WTC11 (cell line): Measurements from ENCODE around the gene NAT9. TPM values are rescaled to one million over a fixed set of nuclear protein-coding genes. Genes with fewer than 3 reads are reported as not detected.

ENCODE experiments used
- ATAC-seq: fragments of 200-7000 bp; cut with Tn5 transposase; 2 replicates; pipeline ENCODE4 v1.10.0; 2021; ENCODE audit warnings: mild to moderate bottlenecking, moderate library complexity
- CTCF ChIA-PET: fragments of 300-600 bp; sonication (Branson Sonifier 250); formaldehyde crosslinking; loops from one replicate; lab custom pipeline; 2021; ENCODE audit warnings: antibody characterized with exemption; lab: Charles Lee
- POLR2A ChIA-PET: fragments of 350-600 bp; sonication (Branson Sonifier 250); formaldehyde crosslinking; loops from one replicate; lab custom pipeline; 2021; ENCODE audit warnings: antibody characterized with exemption; lab: Charles Lee
- DNase-seq: peaks from one replicate; pipeline ENCODE4 v3.0.0; 2021; ENCODE audit warnings: low spot score
- H3K27ac Mint-ChIP-seq: 2 replicates; pipeline ENCODE4 v1.8.0; 2021; ENCODE audit warnings: mixed read lengths
- H3K27me3 Mint-ChIP-seq: 2 replicates; pipeline ENCODE4 v1.8.0; 2021; ENCODE audit warnings: low read depth, mild to moderate bottlenecking, moderate library complexity, mixed read lengths
- H3K36me3 Mint-ChIP-seq: 2 replicates; pipeline ENCODE4 v1.8.0; 2021; ENCODE audit warnings: mixed read lengths
- H3K4me1 Mint-ChIP-seq: 2 replicates; pipeline ENCODE4 v1.8.0; 2022; ENCODE audit warnings: mixed read lengths
- H3K4me3 Mint-ChIP-seq: 2 replicates; pipeline ENCODE4 v1.8.0; 2021; ENCODE audit warnings: mild to moderate bottlenecking, moderate library complexity, mixed read lengths
- H3K9me3 Mint-ChIP-seq: 2 replicates; pipeline ENCODE4 v1.8.0; 2021; ENCODE audit warnings: mixed read lengths
- ATF3 ChIP-seq: sonication (generic); formaldehyde crosslinking; conservative IDR thresholded peaks from 2 replicates; pipeline ENCODE4 v1.8.1; 2022; ENCODE audit warnings: mild to moderate bottlenecking, missing genetic modification reagents
- CREB1 ChIP-seq: sonication (generic); formaldehyde crosslinking; IDR thresholded peaks from 2 replicates; pipeline ENCODE4 v1.8.0; 2023; ENCODE audit warnings: mild to moderate bottlenecking, missing genetic modification reagents
- ELF4 ChIP-seq: sonication (generic); formaldehyde crosslinking; IDR thresholded peaks from 2 replicates; pipeline ENCODE4 v1.8.1; 2022; ENCODE audit warnings: low read depth, mild to moderate bottlenecking, moderate library complexity, missing genetic modification reagents
- FOXJ3 ChIP-seq: sonication (generic); formaldehyde crosslinking; IDR thresholded peaks from 2 replicates; pipeline ENCODE4 v1.9.0; 2021; ENCODE audit warnings: missing genetic modification reagents, mild to moderate bottlenecking, borderline replicate concordance
- GABPB1 ChIP-seq: sonication (generic); formaldehyde crosslinking; IDR thresholded peaks from 2 replicates; pipeline ENCODE4 v1.8.1; 2023; ENCODE audit warnings: mild to moderate bottlenecking, missing genetic modification reagents
- HMGA2 ChIP-seq: fragments of 250-450 bp; sonication (Bioruptor Pico); IDR thresholded peaks from 2 replicates; pipeline ENCODE4 v1.4.0; 2021; ENCODE audit warnings: mild to moderate bottlenecking, moderate library complexity
- IRF2 ChIP-seq: sonication (generic); formaldehyde crosslinking; IDR thresholded peaks from 2 replicates; pipeline ENCODE4 v1.8.0; 2022; ENCODE audit warnings: low read depth, missing genetic modification reagents, borderline replicate concordance
- JAZF1 ChIP-seq: fragments of 250-450 bp; sonication (Bioruptor Pico); IDR thresholded peaks from 2 replicates; pipeline ENCODE4 v1.9.0; 2021; ENCODE audit warnings: moderate library complexity, mild to moderate bottlenecking, inconsistent platforms
- NFATC4 ChIP-seq: fragments of 250-450 bp; sonication (Bioruptor Pico); IDR thresholded peaks from 2 replicates; pipeline ENCODE4 v1.9.0; 2021; ENCODE audit warnings: mild to moderate bottlenecking
- NFYB ChIP-seq: sonication (generic); formaldehyde crosslinking; conservative IDR thresholded peaks from 2 replicates; pipeline ENCODE4 v1.8.0; 2022; ENCODE audit warnings: low read depth, missing genetic modification reagents
- NR1H2 ChIP-seq: sonication (generic); formaldehyde crosslinking; IDR thresholded peaks from 2 replicates; pipeline ENCODE4 v1.9.0; 2021; ENCODE audit warnings: mild to moderate bottlenecking, moderate library complexity, missing genetic modification reagents
- USF1 ChIP-seq: sonication (generic); formaldehyde crosslinking; IDR thresholded peaks from 2 replicates; pipeline ENCODE4 v1.8.0; 2022; ENCODE audit warnings: mild to moderate bottlenecking, missing genetic modification reagents
- ZNF138 ChIP-seq: sonication (generic); formaldehyde crosslinking; conservative IDR thresholded peaks from 2 replicates; pipeline ENCODE4 v1.8.1; 2022; ENCODE audit warnings: mild to moderate bottlenecking, moderate library complexity, missing genetic modification reagents
- ZNF232 ChIP-seq: sonication (generic); formaldehyde crosslinking; IDR thresholded peaks from 2 replicates; pipeline ENCODE4 v1.8.0; 2022; ENCODE audit warnings: mild to moderate bottlenecking, missing genetic modification reagents
- ZNF263 ChIP-seq: sonication (generic); formaldehyde crosslinking; IDR thresholded peaks from 2 replicates; pipeline ENCODE4 v1.8.1; 2022; ENCODE audit warnings: low read depth, mild to moderate bottlenecking, moderate library complexity, missing genetic modification reagents
- ZNF423 ChIP-seq: fragments of 250-450 bp; sonication (Bioruptor Pico); IDR thresholded peaks from 2 replicates; pipeline ENCODE4 v2.1.2; 2022; ENCODE audit warnings: mild to moderate bottlenecking, moderate library complexity
- ZNF512 ChIP-seq: sonication (generic); formaldehyde crosslinking; IDR thresholded peaks from 2 replicates; pipeline ENCODE4 v1.8.1; 2022; ENCODE audit warnings: missing genetic modification reagents, borderline replicate concordance
- total RNA-seq: library from RNA; stranded (reverse); gene quantifications from 3 replicates; pipeline ENCODE4 v1.2.3, GENCODE V29; 2021
- TF ChIP-seq, protein P1 (sequence below): sonication (generic); formaldehyde crosslinking; IDR thresholded peaks from 2 replicates; pipeline ENCODE4 v1.8.1; 2022; ENCODE audit warnings: low read depth, missing genetic modification reagents, borderline replicate concordance
- TF ChIP-seq, protein P2 (sequence below): sonication (generic); formaldehyde crosslinking; IDR thresholded peaks from 2 replicates; pipeline ENCODE4 v1.8.0; 2023; ENCODE audit warnings: mild to moderate bottlenecking, missing genetic modification reagents
- TF ChIP-seq, protein P3 (sequence below): fragments of 250-450 bp; sonication (Bioruptor Pico); IDR thresholded peaks from 2 replicates; pipeline ENCODE4 v1.9.0; 2021; ENCODE audit warnings: mild to moderate bottlenecking
- TF ChIP-seq, protein P4 (sequence below): sonication (generic); formaldehyde crosslinking; IDR thresholded peaks from 2 replicates; pipeline ENCODE4 v1.8.0; 2022; ENCODE audit warnings: missing genetic modification reagents
- TF ChIP-seq, protein P5 (sequence below): sonication (generic); formaldehyde crosslinking; IDR thresholded peaks from 2 replicates; pipeline ENCODE4 v1.8.0; 2022; ENCODE audit warnings: mild to moderate bottlenecking, missing genetic modification reagents

NAT9 gene
- total RNA-seq, 1 experiment from 2014 or later = 67.1 TPM

DNA sequence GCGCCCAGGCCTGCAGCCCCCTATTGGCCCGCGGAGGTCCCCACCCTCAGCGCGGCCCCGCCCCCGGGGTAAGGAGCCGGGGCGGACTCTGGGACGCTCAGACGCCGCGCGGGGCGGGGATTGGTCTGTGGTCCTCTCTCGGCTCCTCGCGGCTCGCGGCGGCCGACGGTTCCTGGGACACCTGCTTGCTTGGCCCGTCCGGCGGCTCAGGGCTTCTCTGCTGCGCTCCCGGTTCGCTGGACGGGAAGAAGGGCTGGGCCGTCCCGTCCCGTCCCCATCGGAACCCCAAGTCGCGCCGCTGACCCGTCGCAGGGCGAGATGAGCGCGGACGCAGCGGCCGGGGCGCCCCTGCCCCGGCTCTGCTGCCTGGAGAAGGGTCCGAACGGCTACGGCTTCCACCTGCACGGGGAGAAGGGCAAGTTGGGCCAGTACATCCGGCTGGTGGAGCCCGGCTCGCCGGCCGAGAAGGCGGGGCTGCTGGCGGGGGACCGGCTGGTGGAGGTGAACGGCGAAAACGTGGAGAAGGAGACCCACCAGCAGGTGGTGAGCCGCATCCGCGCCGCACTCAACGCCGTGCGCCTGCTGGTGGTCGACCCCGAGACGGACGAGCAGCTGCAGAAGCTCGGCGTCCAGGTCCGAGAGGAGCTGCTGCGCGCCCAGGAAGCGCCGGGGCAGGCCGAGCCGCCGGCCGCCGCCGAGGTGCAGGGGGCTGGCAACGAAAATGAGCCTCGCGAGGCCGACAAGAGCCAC, 27.4 kb downstream of the NAT9 start, which contains the start of gene NHERF1:
Gene NHERF1 (plus strand): TSS at position 100 of the 750 bp plus-strand sequence. CDS start 219 bp downstream, at position 319.
- peaks cover 64% of the 10 kb centered on the region for H3K4me1 Mint-ChIP-seq
- TF ChIP-seq ZNF423 (no peak), NFYB (CRISPR knock-in tag) (peak; percentile 80), ZNF512 (CRISPR knock-in tag) (no peak), ZNF138 (no peak), CREB1 (CRISPR knock-in tag) (no peak), ELF4 (no peak), USF1 (CRISPR knock-in tag) (no peak), IRF2 (CRISPR knock-in tag) (no peak), ZNF263 (CRISPR knock-in tag) (no peak), GABPB1 (CRISPR knock-in tag) (peak; percentile 76), FOXJ3 (CRISPR knock-in tag) (no peak), NFATC4 (CRISPR knock-in tag) (no peak), JAZF1 (CRISPR knock-in tag) (no peak), NR1H2 (CRISPR knock-in tag) (no peak), HMGA2 (no peak), ATF3 (CRISPR knock-in tag) (0 out of 2 replicates have a peak, but pooled peaks have one; percentile 24), ZNF232 (CRISPR knock-in tag) (no peak)
- TF ChIP-seq, protein P1, sequence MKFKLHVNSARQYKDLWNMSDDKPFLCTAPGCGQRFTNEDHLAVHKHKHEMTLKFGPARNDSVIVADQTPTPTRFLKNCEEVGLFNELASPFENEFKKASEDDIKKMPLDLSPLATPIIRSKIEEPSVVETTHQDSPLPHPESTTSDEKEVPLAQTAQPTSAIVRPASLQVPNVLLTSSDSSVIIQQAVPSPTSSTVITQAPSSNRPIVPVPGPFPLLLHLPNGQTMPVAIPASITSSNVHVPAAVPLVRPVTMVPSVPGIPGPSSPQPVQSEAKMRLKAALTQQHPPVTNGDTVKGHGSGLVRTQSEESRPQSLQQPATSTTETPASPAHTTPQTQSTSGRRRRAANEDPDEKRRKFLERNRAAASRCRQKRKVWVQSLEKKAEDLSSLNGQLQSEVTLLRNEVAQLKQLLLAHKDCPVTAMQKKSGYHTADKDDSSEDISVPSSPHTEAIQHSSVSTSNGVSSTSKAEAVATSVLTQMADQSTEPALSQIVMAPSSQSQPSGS (CRISPR knock-in tag) = no peak
- TF ChIP-seq, protein P2, sequence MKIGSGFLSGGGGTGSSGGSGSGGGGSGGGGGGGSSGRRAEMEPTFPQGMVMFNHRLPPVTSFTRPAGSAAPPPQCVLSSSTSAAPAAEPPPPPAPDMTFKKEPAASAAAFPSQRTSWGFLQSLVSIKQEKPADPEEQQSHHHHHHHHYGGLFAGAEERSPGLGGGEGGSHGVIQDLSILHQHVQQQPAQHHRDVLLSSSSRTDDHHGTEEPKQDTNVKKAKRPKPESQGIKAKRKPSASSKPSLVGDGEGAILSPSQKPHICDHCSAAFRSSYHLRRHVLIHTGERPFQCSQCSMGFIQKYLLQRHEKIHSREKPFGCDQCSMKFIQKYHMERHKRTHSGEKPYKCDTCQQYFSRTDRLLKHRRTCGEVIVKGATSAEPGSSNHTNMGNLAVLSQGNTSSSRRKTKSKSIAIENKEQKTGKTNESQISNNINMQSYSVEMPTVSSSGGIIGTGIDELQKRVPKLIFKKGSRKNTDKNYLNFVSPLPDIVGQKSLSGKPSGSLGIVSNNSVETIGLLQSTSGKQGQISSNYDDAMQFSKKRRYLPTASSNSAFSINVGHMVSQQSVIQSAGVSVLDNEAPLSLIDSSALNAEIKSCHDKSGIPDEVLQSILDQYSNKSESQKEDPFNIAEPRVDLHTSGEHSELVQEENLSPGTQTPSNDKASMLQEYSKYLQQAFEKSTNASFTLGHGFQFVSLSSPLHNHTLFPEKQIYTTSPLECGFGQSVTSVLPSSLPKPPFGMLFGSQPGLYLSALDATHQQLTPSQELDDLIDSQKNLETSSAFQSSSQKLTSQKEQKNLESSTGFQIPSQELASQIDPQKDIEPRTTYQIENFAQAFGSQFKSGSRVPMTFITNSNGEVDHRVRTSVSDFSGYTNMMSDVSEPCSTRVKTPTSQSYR = no peak
- TF ChIP-seq, protein P3, sequence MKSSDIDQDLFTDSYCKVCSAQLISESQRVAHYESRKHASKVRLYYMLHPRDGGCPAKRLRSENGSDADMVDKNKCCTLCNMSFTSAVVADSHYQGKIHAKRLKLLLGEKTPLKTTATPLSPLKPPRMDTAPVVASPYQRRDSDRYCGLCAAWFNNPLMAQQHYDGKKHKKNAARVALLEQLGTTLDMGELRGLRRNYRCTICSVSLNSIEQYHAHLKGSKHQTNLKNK (CRISPR knock-in tag) = 0 out of 2 replicates have a peak, but pooled peaks have one; percentile 42
- TF ChIP-seq, protein P4, sequence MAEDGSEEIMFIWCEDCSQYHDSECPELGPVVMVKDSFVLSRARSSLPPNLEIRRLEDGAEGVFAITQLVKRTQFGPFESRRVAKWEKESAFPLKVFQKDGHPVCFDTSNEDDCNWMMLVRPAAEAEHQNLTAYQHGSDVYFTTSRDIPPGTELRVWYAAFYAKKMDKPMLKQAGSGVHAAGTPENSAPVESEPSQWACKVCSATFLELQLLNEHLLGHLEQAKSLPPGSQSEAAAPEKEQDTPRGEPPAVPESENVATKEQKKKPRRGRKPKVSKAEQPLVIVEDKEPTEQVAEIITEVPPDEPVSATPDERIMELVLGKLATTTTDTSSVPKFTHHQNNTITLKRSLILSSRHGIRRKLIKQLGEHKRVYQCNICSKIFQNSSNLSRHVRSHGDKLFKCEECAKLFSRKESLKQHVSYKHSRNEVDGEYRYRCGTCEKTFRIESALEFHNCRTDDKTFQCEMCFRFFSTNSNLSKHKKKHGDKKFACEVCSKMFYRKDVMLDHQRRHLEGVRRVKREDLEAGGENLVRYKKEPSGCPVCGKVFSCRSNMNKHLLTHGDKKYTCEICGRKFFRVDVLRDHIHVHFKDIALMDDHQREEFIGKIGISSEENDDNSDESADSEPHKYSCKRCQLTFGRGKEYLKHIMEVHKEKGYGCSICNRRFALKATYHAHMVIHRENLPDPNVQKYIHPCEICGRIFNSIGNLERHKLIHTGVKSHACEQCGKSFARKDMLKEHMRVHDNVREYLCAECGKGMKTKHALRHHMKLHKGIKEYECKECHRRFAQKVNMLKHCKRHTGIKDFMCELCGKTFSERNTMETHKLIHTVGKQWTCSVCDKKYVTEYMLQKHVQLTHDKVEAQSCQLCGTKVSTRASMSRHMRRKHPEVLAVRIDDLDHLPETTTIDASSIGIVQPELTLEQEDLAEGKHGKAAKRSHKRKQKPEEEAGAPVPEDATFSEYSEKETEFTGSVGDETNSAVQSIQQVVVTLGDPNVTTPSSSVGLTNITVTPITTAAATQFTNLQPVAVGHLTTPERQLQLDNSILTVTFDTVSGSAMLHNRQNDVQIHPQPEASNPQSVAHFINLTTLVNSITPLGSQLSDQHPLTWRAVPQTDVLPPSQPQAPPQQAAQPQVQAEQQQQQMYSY (CRISPR knock-in tag) = peak; percentile 8; the same call in 1 of the 2 replicates
- TF ChIP-seq, protein P5, sequence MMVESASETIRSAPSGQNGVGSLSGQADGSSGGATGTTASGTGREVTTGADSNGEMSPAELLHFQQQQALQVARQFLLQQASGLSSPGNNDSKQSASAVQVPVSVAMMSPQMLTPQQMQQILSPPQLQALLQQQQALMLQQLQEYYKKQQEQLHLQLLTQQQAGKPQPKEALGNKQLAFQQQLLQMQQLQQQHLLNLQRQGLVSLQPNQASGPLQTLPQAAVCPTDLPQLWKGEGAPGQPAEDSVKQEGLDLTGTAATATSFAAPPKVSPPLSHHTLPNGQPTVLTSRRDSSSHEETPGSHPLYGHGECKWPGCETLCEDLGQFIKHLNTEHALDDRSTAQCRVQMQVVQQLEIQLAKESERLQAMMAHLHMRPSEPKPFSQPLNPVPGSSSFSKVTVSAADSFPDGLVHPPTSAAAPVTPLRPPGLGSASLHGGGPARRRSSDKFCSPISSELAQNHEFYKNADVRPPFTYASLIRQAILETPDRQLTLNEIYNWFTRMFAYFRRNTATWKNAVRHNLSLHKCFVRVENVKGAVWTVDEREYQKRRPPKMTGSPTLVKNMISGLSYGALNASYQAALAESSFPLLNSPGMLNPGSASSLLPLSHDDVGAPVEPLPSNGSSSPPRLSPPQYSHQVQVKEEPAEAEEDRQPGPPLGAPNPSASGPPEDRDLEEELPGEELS (CRISPR knock-in tag) = peak; percentile 51

More for the DNA sequence above, 27.4 kb downstream of the NAT9 start, which contains the start of gene NHERF1:
- Mint-ChIP-seq H3K27me3 (peaks cover 3% of the 10 kb centered on the region; the same call in 1 of the 2 replicates), H3K36me3 (peaks cover 8% of the 10 kb centered on the region), H3K9me3 (peaks cover 3% of the 10 kb centered on the region; the same call in 1 of the 2 replicates), H3K27ac (peak within 1 kb of the TSS; percentile 57), H3K4me3 (peak within 1 kb of the TSS; percentile 92)
- ATAC-seq (peak; percentile 86), DNase-seq (peak; percentile 61)
- POLR2A ChIA-PET = interaction anchor here (0.6 to 1.4 kb wide), 3 partner anchors 11 to 35 kb away, joined by 5 to 8 read pairs (median 6); partner anchors contain the start of gene NAT9
- CTCF ChIA-PET = interaction anchor here (0.6 to 3.7 kb wide), 14 partner anchors 11 to 213 kb away, joined by 3 to 35 read pairs (median 8); partner anchors contain the start of genes NAT9 and RAB37
